HCT116 (cell line): ENCODE results near the gene GSC. TPM values are rescaled to one million over a fixed set of nuclear protein-coding genes. Genes with fewer than 3 reads are reported as not detected.

ENCODE experiments used
- ATAC-seq: fragments of 200-7000 bp; cut with Tn5 transposase; 2 replicates; pipeline ENCODE4 v1.9.1; 2020; ENCODE audit warnings: mild to moderate bottlenecking, moderate library complexity
- BruUV-seq: library from RNA; stranded (reverse); fragments of 400-500 nt; replicated peaks from 2 replicates; lab custom pipeline; 2021; lab: Mats Ljungman, UMichigan
- CTCF ChIA-PET: fragments of 300-600 bp; sonication (Branson Sonifier 250); formaldehyde crosslinking; loops from one replicate; lab custom pipeline; 2021; ENCODE audit warnings: antibody characterized with exemption; lab: Charles Lee
- POLR2A ChIA-PET: fragments of 300-600, 350-600 bp; sonication (Branson Sonifier 250); formaldehyde crosslinking; loops from one replicate; lab custom pipeline; 2021; ENCODE audit warnings: antibody characterized with exemption; lab: Charles Lee
- RAD21 ChIA-PET, 2 experiments: fragments of 300-600 bp; sonication (Branson Sonifier 250); formaldehyde crosslinking; loops; one replicate each; lab custom pipeline; 2023; ENCODE audit warnings: low total read pairs in 2 of 2; ENCODE audit not compliant: uncharacterized antibody in 2 of 2, unreplicated experiment in 2 of 2, low non-redundant PET in 1 of 2; lab: Charles Lee
- DNase-seq: peaks from one replicate; pipeline ENCODE4 v3.0.0-alpha.2; 2010; ENCODE audit warnings: low read depth, low spot score
- H2AFZ ChIP-seq: fragments of 200-600 bp; shearing (Covaris generic), sonication (generic); 2 replicates; pipeline ENCODE4 v1.6.1; 2017; ENCODE audit warnings: low read depth, mixed run types, mixed read lengths, antibody characterized with exemption, low read length; ENCODE audit not compliant: poor library complexity, severe bottlenecking
- H3K27ac ChIP-seq: 2 replicates; pipeline ENCODE4 v1.5.1; 2012; ENCODE audit warnings: low read depth, low read length
- H3K27me3 ChIP-seq: fragments of 200-600 bp; sonication (generic); 2 replicates; pipeline ENCODE4 v1.6.1; 2016; ENCODE audit warnings: mixed run types, low read length, mixed read lengths; ENCODE audit not compliant: insufficient read depth
- H3K36me3 ChIP-seq, 2 experiments: fragments of 200-500 bp in 1 of 2; fragments of 200-600 bp in 1 of 2; sonication (Bioruptor generic) in 1 of 2; sonication (generic) in 1 of 2; 2 replicates each; pipeline versions ENCODE4 v1.5.1 to v1.6.1; 2014 to 2016; ENCODE audit warnings: low read length in 2 of 2, inconsistent platforms in 1 of 2, mixed read lengths in 1 of 2, mixed run types in 1 of 2; ENCODE audit not compliant: insufficient read depth in 2 of 2, control insufficient read depth in 1 of 2
- H3K4me1 ChIP-seq, 2 experiments: fragments of 200-600 bp in 1 of 2; sonication (generic) in 1 of 2; 2 replicates each; pipeline versions ENCODE4 v1.5.1 to v1.6.1; 2012 to 2017; ENCODE audit warnings: low read length in 2 of 2, inconsistent platforms in 1 of 2, mild to moderate bottlenecking in 1 of 2, mixed read lengths in 1 of 2, mixed run types in 1 of 2, moderate library complexity in 1 of 2; ENCODE audit not compliant: insufficient read depth in 2 of 2, control insufficient read depth in 1 of 2
- H3K4me2 ChIP-seq: fragments of 200-600 bp; sonication (generic); 2 replicates; pipeline ENCODE4 v1.6.1; 2017; ENCODE audit warnings: mixed run types, low read length, mixed read lengths
- H3K4me3 ChIP-seq, 2 experiments: fragments of 200-600 bp in 1 of 2; sonication (generic) in 1 of 2; replicated peaks in 1 of 2; 2 replicates each; pipeline ENCODE4 v1.5.1; 2011 to 2016; ENCODE audit warnings: low read length in 2 of 2, control low read depth in 1 of 2, low read depth in 1 of 2, mild to moderate bottlenecking in 1 of 2, mixed read lengths in 1 of 2, mixed run types in 1 of 2
- H3K79me2 ChIP-seq: fragments of 200-600 bp; sonication (generic); 2 replicates; pipeline ENCODE4 v1.6.1; 2017; ENCODE audit warnings: mild to moderate bottlenecking, mixed run types, low read length, moderate library complexity, mixed read lengths; ENCODE audit not compliant: insufficient read depth
- H3K9ac ChIP-seq: fragments of 200-600 bp; sonication (generic); 2 replicates; pipeline ENCODE4 v1.6.1; 2016; ENCODE audit warnings: low read length, mixed read lengths
- H3K9me2 ChIP-seq: fragments of 200-600 bp; sonication (generic), shearing (Covaris generic); 2 replicates; pipeline ENCODE4 v1.6.1; 2017; ENCODE audit warnings: mixed run types, mild to moderate bottlenecking, moderate library complexity; ENCODE audit not compliant: insufficient read depth
- H3K9me3 ChIP-seq, 2 experiments: fragments of 200-500 bp in 1 of 2; fragments of 200-600 bp in 1 of 2; sonication (Bioruptor generic) in 1 of 2; sonication (generic) in 1 of 2; 2 replicates each; pipeline ENCODE4 v1.6.1; 2014 to 2017; ENCODE audit warnings: low read length in 2 of 2, mixed read lengths in 2 of 2, inconsistent platforms in 1 of 2, low read depth in 1 of 2, mild to moderate bottlenecking in 1 of 2, mixed run types in 1 of 2, moderate library complexity in 1 of 2; ENCODE audit not compliant: control insufficient read depth in 1 of 2, insufficient read depth in 1 of 2
- H4K20me1 ChIP-seq: fragments of 200-600 bp; sonication (generic), shearing (Covaris generic); 2 replicates; pipeline ENCODE4 v1.6.1; 2017; ENCODE audit warnings: mixed run types, mild to moderate bottlenecking, moderate library complexity; ENCODE audit not compliant: insufficient read depth
- CBX3 ChIP-seq: IDR thresholded peaks from 2 replicates; pipeline ENCODE4 v1.6.1; 2012; ENCODE audit warnings: low read depth
- CEBPB ChIP-seq: IDR thresholded peaks from 2 replicates; pipeline ENCODE4 v1.6.1; 2012; ENCODE audit warnings: low read depth
- EGR1 ChIP-seq: IDR thresholded peaks from 2 replicates; pipeline ENCODE4 v1.6.1; 2012; ENCODE audit warnings: low read depth
- EZH2 ChIP-seq: fragments of 200-600 bp; sonication (generic); IDR thresholded peaks from 2 replicates; pipeline ENCODE4 v1.6.1; 2017; ENCODE audit warnings: antibody characterized with exemption, mixed run types
- FOSL1 ChIP-seq: IDR thresholded peaks from 2 replicates; pipeline ENCODE4 v1.6.1; 2012; ENCODE audit warnings: low read depth
- POLR2A ChIP-seq: IDR thresholded peaks from 2 replicates; pipeline ENCODE4 v1.7.0; 2011; ENCODE audit warnings: borderline replicate concordance; ENCODE audit not compliant: insufficient read depth, insufficient read length; ENCODE audit errors: extremely low read depth
- RAD21 ChIP-seq: IDR thresholded peaks from 2 replicates; pipeline ENCODE4 v1.6.1; 2012; ENCODE audit warnings: low read depth, mild to moderate bottlenecking
- SIN3A ChIP-seq: IDR thresholded peaks from 2 replicates; pipeline ENCODE4 v1.6.1; 2012; ENCODE audit warnings: low read depth
- SP1 ChIP-seq: IDR thresholded peaks from 2 replicates; pipeline ENCODE4 v1.6.1; 2012; ENCODE audit warnings: low read depth
- TCF7L2 ChIP-seq: IDR thresholded peaks from 2 replicates; pipeline ENCODE4 v1.7.0; 2011; ENCODE audit warnings: borderline replicate concordance, inconsistent platforms; ENCODE audit not compliant: insufficient read depth, insufficient read length; ENCODE audit errors: extremely low read depth
- YY1 ChIP-seq: IDR thresholded peaks from 2 replicates; pipeline ENCODE4 v1.6.1; 2011; ENCODE audit warnings: low read length, low read depth, moderate library complexity, mild to moderate bottlenecking; ENCODE audit not compliant: insufficient replicate concordance; ENCODE audit errors: extremely low read depth
- intact Hi-C: fragments of 100-400 bp; cut with micrococcal nuclease; formaldehyde crosslinking; loops from 2 replicates; pipeline ENCODE4 v1.10.0; 2022
- total RNA-seq: library from RNA; stranded (reverse); gene quantifications from one replicate; pipeline ENCODE4 v1.2.1, GENCODE V29; 2021; ENCODE audit not compliant: unreplicated experiment
- TF ChIP-seq, protein P1 (sequence below): IDR thresholded peaks from 2 replicates; pipeline ENCODE4 v1.6.1; 2011; ENCODE audit warnings: mild to moderate bottlenecking, low read length, moderate library complexity; ENCODE audit not compliant: insufficient replicate concordance; ENCODE audit errors: extremely low read depth
- TF ChIP-seq, protein P2 (sequence below): IDR thresholded peaks from 2 replicates; pipeline ENCODE4 v1.6.1; 2012

The GSC gene
- total RNA-seq, 1 experiment from 2014 or later, result not detected

DNA sequence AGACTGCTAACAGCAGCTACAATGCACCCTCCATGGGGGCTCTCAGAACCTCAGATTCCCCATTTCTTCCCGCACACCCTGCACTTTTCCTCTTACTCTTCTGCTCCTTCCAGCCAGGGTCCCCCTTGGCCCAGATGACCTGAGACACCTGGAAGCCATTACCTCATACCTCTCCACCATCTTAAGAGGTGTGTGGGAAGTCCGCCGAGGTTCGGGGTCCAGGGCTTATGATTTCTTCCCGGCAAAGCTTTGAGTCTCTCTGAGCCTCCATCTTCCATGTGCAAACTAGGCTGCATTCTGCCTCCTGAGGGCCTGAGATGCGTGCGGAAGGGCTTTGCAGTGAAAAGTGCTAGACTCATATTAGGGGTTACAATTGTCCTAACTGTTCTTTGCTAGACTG lies 5.3 kb downstream of the GSC start:
- intact Hi-C loops, result no loop called here
- DNase-seq (no peak), ATAC-seq (no peak)
- Histone ChIP-seq H3K4me2 (no peak overlapping the region), H3K27me3 (no peaks in the 10 kb centered on the region), H4K20me1 (no peaks in the 10 kb centered on the region), H3K79me2 (no peaks in the 10 kb centered on the region), H3K9ac (no peak overlapping the region), H3K36me3 (no peaks in the 10 kb centered on the region), H3K4me3 (no peak overlapping the region), H3K4me1 (peaks cover 0 to 4% of the 10 kb centered on the region in 2 experiments; a peak in 1 of 4 replicates), H2AFZ (no peak overlapping the region), H3K9me3 (no peaks in the 10 kb centered on the region), H3K9me2 (no peaks in the 10 kb centered on the region), H3K27ac (no peak overlapping the region)
- no TSS peak for BruUV-seq
- TF ChIP-seq EZH2 (no peak), CBX3 (no peak)
- RAD21 ChIA-PET, result no interaction called here
- POLR2A ChIA-PET, result no interaction called here
- CTCF ChIA-PET, result no interaction called here

DNA sequence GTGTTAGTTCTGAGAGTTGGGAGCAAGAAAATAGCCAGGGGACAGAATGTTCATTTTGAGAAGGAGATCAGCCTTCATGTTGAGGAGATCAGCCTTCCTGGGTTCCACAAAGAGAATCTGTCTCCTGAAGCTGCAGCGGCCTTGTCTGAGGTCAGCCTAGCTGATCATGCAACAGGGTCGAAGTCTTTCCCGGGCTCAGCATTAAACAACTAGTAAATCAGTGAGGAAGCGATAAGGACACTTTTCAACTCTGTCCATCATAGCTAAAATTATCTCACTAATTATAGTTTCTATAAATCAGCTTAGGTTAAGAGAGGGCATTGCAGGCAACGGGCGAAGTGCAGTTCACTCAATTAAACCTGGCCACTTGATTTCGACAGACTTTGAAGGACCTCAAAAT lies 7.5 kb downstream of the GSC start:
- no peaks in the 10 kb centered on the region for H3K27me3 ChIP-seq
- no peak overlapping the region for H3K9ac ChIP-seq
- H4K20me1 ChIP-seq, result no peaks in the 10 kb centered on the region
- ChIA-PET CTCF (no interaction called here), POLR2A (no interaction called here), RAD21 (no interaction called here)
- no peaks in the 10 kb centered on the region for H3K79me2 ChIP-seq
- ATAC-seq (no peak), DNase-seq (no peak)
- H3K9me3 ChIP-seq, result no peaks in the 10 kb centered on the region
- no peak overlapping the region for H3K4me2 ChIP-seq
- H3K36me3 ChIP-seq, result no peaks in the 10 kb centered on the region
- H3K9me2 ChIP-seq, result no peaks in the 10 kb centered on the region
- BruUV-seq, result no TSS peak
- no peak overlapping the region for H2AFZ ChIP-seq
- H3K27ac ChIP-seq, result no peak overlapping the region
- no peak for TF ChIP-seq SP1
- no peak for TF ChIP-seq EGR1
- TF ChIP-seq CBX3, result no peak
- TF ChIP-seq, all 23 proteins: peak for 0
- H3K4me3 ChIP-seq, result no peak overlapping the region
- peaks cover 0 to 4% of the 10 kb centered on the region in 2 experiments; a peak in 1 of 4 replicates for H3K4me1 ChIP-seq
- intact Hi-C loops, result no loop called here

DNA sequence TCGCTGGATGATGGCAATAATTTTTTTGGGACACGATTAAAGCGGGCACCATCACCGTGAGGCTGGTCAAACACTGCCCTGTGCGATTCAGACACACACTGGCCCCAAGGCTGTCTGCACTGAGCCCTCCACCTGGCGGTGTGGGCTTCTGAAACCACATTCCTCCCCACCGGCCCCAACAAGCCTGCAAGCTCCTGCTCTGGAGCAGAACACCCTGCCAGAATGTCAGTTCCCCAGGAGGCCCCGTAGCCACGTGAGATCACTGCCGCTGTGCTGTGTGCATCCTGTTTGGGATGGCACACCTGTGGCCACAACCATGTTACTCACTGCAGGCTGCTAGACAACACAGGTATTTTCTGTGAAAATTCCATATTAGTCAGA lies 7.9 kb downstream of the GSC start:
- H3K9me2 ChIP-seq, result no peaks in the 10 kb centered on the region
- no peak overlapping the region for H2AFZ ChIP-seq
- ChIA-PET RAD21 (no interaction called here), POLR2A (no interaction called here), CTCF (no interaction called here)
- no peak overlapping the region for H3K4me3 ChIP-seq
- no peaks in the 10 kb centered on the region for H4K20me1 ChIP-seq
- H3K9ac ChIP-seq, result no peak overlapping the region
- peaks cover 0 to 4% of the 10 kb centered on the region in 2 experiments; a peak in 1 of 4 replicates for H3K4me1 ChIP-seq
- ATAC-seq (no peak), DNase-seq (no peak)
- no TSS peak for BruUV-seq
- no peak for TF ChIP-seq RAD21
- TF ChIP-seq YY1, result no peak
- TF ChIP-seq FOSL1, result no peak
- TF ChIP-seq, protein P1, sequence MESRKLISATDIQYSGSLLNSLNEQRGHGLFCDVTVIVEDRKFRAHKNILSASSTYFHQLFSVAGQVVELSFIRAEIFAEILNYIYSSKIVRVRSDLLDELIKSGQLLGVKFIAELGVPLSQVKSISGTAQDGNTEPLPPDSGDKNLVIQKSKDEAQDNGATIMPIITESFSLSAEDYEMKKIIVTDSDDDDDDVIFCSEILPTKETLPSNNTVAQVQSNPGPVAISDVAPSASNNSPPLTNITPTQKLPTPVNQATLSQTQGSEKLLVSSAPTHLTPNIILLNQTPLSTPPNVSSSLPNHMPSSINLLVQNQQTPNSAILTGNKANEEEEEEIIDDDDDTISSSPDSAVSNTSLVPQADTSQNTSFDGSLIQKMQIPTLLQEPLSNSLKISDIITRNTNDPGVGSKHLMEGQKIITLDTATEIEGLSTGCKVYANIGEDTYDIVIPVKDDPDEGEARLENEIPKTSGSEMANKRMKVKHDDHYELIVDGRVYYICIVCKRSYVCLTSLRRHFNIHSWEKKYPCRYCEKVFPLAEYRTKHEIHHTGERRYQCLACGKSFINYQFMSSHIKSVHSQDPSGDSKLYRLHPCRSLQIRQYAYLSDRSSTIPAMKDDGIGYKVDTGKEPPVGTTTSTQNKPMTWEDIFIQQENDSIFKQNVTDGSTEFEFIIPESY, result no peak
- TF ChIP-seq CEBPB, result no peak
- no peak for TF ChIP-seq SIN3A
- TF ChIP-seq SP1, result no peak
- TF ChIP-seq POLR2A, result no peak
- TF ChIP-seq TCF7L2, result no peak
- TF ChIP-seq, protein P2, sequence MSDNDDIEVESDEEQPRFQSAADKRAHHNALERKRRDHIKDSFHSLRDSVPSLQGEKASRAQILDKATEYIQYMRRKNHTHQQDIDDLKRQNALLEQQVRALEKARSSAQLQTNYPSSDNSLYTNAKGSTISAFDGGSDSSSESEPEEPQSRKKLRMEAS, result no peak
- no peaks in the 10 kb centered on the region for H3K9me3 ChIP-seq
- H3K27ac ChIP-seq, result no peak overlapping the region
- intact Hi-C loops, result no loop called here
- H3K4me2 ChIP-seq, result no peak overlapping the region
- no peaks in the 10 kb centered on the region for H3K79me2 ChIP-seq
- H3K36me3 ChIP-seq, result no peaks in the 10 kb centered on the region
- no peaks in the 10 kb centered on the region for H3K27me3 ChIP-seq
